Adrenal gland (tissue), 12 donors: ENCODE results near the gene STAT5B. TPM values are rescaled to one million over a fixed set of nuclear protein-coding genes. Genes with fewer than 3 reads are reported as not detected.
"Not testable (repeated sequence)": the region's sequence is repeated elsewhere in the genome, so short reads cannot be mapped to it uniquely, and the experiment has no call there.

Experiments used
- DNase-seq, 7 donors: peaks; one replicate each; pipeline ENCODE4 v3.0.0-alpha.2; 2019 to 2020
- H3K27ac ChIP-seq, 5 donors: fragments of 200-600 bp; sonication (generic) in 4 of 5; 1 replicate in 3 of 5; 2 replicates in 2 of 5; pipeline versions ENCODE4 v1.5.1 to v1.8.0; 2016 to 2020; ENCODE audit warnings: mild to moderate bottlenecking in 1 of 5
- H3K27me3 ChIP-seq: fragments of 200-600 bp; 2 replicates; pipeline ENCODE4 v1.8.0; 2021
- H3K36me3 ChIP-seq, 2 donors: fragments of 200-600 bp; replicated peaks in 1 of 2; 1 replicate in 1 of 2; 2 replicates in 1 of 2; pipeline versions ENCODE4 v1.5.1 to v1.8.0; 2018 to 2022
- H3K4me1 ChIP-seq, 2 donors: fragments of 200-600 bp; replicated peaks in 1 of 2; 1 replicate in 1 of 2; 2 replicates in 1 of 2; pipeline versions ENCODE4 v1.5.1 to v1.8.0; 2018 to 2021
- H3K4me3 ChIP-seq, 4 donors: fragments of 200-600 bp; sonication (generic) in 3 of 4; one replicate each; pipeline ENCODE4 v1.5.1; 2016 to 2018
- H3K9me3 ChIP-seq, 3 donors: fragments of 200-600 bp; sonication (generic) in 1 of 3; replicated peaks in 1 of 3; 1 replicate in 2 of 3; 2 replicates in 1 of 3; pipeline versions ENCODE4 v1.5.1 to v1.8.0; 2016 to 2021
- CTCF ChIP-seq, 6 experiments: fragments of 450-650 bp in 4 of 6; fragments of 200-600 bp in 2 of 6; sonication (generic) in 1 of 6; IDR thresholded peaks; 1 replicate in 5 of 6; 2 replicates in 1 of 6; pipeline versions ENCODE4 v1.5.1 to v1.8.0; 2016 to 2021; ENCODE audit warnings: antibody characterized with exemption in 6 of 6, mild to moderate bottlenecking in 2 of 6, moderate library complexity in 1 of 6
- POLR2A ChIP-seq, 2 donors: fragments of 450-650 bp; IDR thresholded peaks; one replicate each; pipeline ENCODE4 v1.6.1; 2017; ENCODE audit warnings: antibody characterized with exemption in 2 of 2, mild to moderate bottlenecking in 2 of 2, moderate library complexity in 1 of 2
- WGBS, 4 donors: extraction: QIAGEN DNeasy Blood & Tissue Kit in 2 of 4; methylation state at CpG; one replicate each; pipeline versions ENCODE4 v1.1.5 to v1.1.7; 2013 to 2017; 5-methylcytosine and 5-hydroxymethylcytosine counted together
- intact Hi-C, 2 donors: fragments of 100-400 bp; cut with DNase I; formaldehyde crosslinking; loops; one replicate each; pipeline versions ENCODE4 v1.14.1 to v1.15.0; 2022 to 2023
- polyA plus RNA-seq, 3 donors: library from polyadenylated mRNA; stranded (reverse); fragments of 200-250 nt in 2 of 3; fragments of 350-450 nt in 1 of 3; fragmentation: Illumina TruSeq in 1 of 3; extraction: RNeasy Lipid Tissue Mini Kit (QIAGEN cat#74804) in 1 of 3; gene quantifications; one replicate each; pipeline ENCODE4 v1.2.3, GENCODE V29; 2013 to 2014
- total RNA-seq, 9 donors: library from RNA; depleted of rRNA in 4 of 9; stranded (reverse); fragments of >200 nt in 4 of 9; fragments of 120-200 nt in 1 of 9; fragmentation: NEBNext Ultra II Directional in 1 of 9; extraction: Animal tissue kit (Norgen Biotek cat#: 25700) in 1 of 9; gene quantifications; one replicate each; pipeline versions ENCODE4 v1.1.0 to v1.2.4, GENCODE V29; 2013 to 2023
- donor health status: healthy with polysubstance abuse.
- donor health status: Bipolar disorder and iron deficiency.
- donor health status: DM: yes; HTN: yes; CAD: no.
- donor health status: DM: no; HTN: no; CAD: no.
- donor health status: DM: no; HTN: no; CAD: no.
- donor health status: DM: yes; HTN: yes; CAD: no.

The STAT5B gene
- total and polyA plus RNA-seq, 12 donors = 30.3 to 128 (median 101) TPM

- intact Hi-C loops = loop anchor here in 1 of 2 donors (10.0 kb wide), 1 partner anchor 102 kb away; no protein-coding TSS in a partner anchor
- peaks cover 0 to 96% of the 10 kb centered on the region in 2 donors for H3K36me3 ChIP-seq
- no peak overlapping the region for H3K4me3 ChIP-seq
- TF ChIP-seq CTCF (IDR thresholded peaks at IDR 0.05) (no peak), POLR2A (IDR thresholded peaks at IDR 0.05) (no peak)
- 79 to 93% (median 83%) methylated on average over 4 to 5 of the region's 5 CpGs for WGBS, 4 donors
- no peaks in the 10 kb centered on the region for H3K27me3 ChIP-seq
- H3K4me1 ChIP-seq = peaks cover 20 to 25% of the 10 kb centered on the region in 2 donors
- DNase-seq = no peak
- H3K27ac ChIP-seq = peak overlapping the region in 4 of 5 donors; percentile 54 to 90 (median 74)
- no peaks in the 10 kb centered on the region for H3K9me3 ChIP-seq
Measured at GRCh38 chr17:42306385-42306667, 30.1 kb upstream of the STAT5B start.

GRCh38 chr17:42305543-42306384 lies 29.6 kb upstream of the STAT5B start:
- H3K27me3 ChIP-seq = no peaks in the 10 kb centered on the region
- WGBS, 4 donors = 65 to 76% (median 70%) methylated on average over 13 to 18 of the region's 18 CpGs
- peak overlapping the region in 4 of 5 donors; percentile 54 to 90 (median 74) for H3K27ac ChIP-seq
- H3K4me1 ChIP-seq = peaks cover 14 to 19% of the 10 kb centered on the region in 2 donors
- H3K36me3 ChIP-seq = peaks cover 0 to 98% of the 10 kb centered on the region in 2 donors
- no peaks in the 10 kb centered on the region for H3K9me3 ChIP-seq
- DNase-seq = peak; percentile 45 to 81 (median 76)
- H3K4me3 ChIP-seq = no peak overlapping the region
- intact Hi-C loops = loop anchor here in 1 of 2 donors (10.0 kb wide), 1 partner anchor 101 kb away; no protein-coding TSS in a partner anchor
- TF ChIP-seq CTCF (IDR thresholded peaks at IDR 0.05) (peak in 1 of 6 experiments; percentile 12), POLR2A (IDR thresholded peaks at IDR 0.05) (peak in 1 of 2 donors; percentile 5)

DNA sequence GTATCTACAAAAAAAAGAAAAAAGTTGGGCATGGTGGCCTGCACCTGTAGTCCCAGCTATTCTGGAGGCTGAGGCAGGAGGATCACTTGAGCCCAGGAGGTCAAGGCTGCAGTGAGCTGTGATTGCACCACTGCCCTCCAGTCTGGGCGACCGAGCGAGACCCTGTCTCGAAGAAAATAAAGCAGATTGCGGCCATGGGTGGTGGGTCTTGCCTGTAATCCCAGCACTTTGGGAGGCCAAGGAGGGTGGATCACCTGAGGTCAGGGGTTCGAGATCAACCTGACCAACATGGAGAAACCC lies 28.8 kb upstream of the STAT5B start:
- not testable (repeated sequence) for DNase-seq, H3K27me3 ChIP-seq, H3K9me3 ChIP-seq, H3K4me3 ChIP-seq
- intact Hi-C loops = loop anchor here in 1 of 2 donors (10.0 kb wide), 1 partner anchor 100 kb away; no protein-coding TSS in a partner anchor
- 94 to 98% (median 97%) methylated on average over 6 of the region's 6 CpGs for WGBS, 4 donors
- Histone ChIP-seq H3K4me1 (peaks cover 11% of the 10 kb centered on the region in 2 donors), H3K27ac (peak overlapping the region in 1 of 5 donors; percentile 69), H3K36me3 (peaks cover 0 to 91% of the 10 kb centered on the region in 2 donors)

GRCh38 chr17:42304187-42305030 lies 28.2 kb upstream of the STAT5B start:
- Histone ChIP-seq H3K27me3 (no peaks in the 10 kb centered on the region), H3K36me3 (peaks cover 0 to 87% of the 10 kb centered on the region in 2 donors), H3K27ac (peak overlapping the region in 1 of 5 donors; percentile 69), H3K9me3 (no peaks in the 10 kb centered on the region), H3K4me1 (peaks cover 11% of the 10 kb centered on the region in 2 donors), H3K4me3 (no peak overlapping the region)
- intact Hi-C loops = loop anchor here in 1 of 2 donors (10.0 kb wide), 1 partner anchor 100 kb away; no protein-coding TSS in a partner anchor
- TF ChIP-seq POLR2A (IDR thresholded peaks at IDR 0.05) (no peak), CTCF (IDR thresholded peaks at IDR 0.05) (no peak)
- 91 to 96% (median 96%) methylated on average over 5 to 16 of the region's 16 CpGs for WGBS, 4 donors
- no peak for DNase-seq
